ENCODE results near the gene DAAM2. TPM values are rescaled to one million over a fixed set of nuclear protein-coding genes. Genes with fewer than 3 reads are reported as not detected.

Gene DAAM2
- total RNA-seq, 1 donor from 2014 or later, result 14.7 TPM

GRCh38 chr6:39811835-39812345, 19.7 kb downstream of the DAAM2 start:
- ATAC-seq (no peak), DNase-seq (ENCODE audit: missing footprints) (no peak)
- intact Hi-C loops (cut with DNase I), result no loop called here

- intact Hi-C loops (cut with DNase I), result no loop called here
- ATAC-seq, result peak; percentile 33
- no peak for DNase-seq (ENCODE audit: missing footprints)
These were observed 20.3 kb downstream of the DAAM2 start for GRCh38 chr6:39812496-39812852.

GRCh38 chr6:39812853-39813533, 20.8 kb downstream of the DAAM2 start:
- intact Hi-C loops (cut with DNase I), result no loop called here
- no peak for DNase-seq (ENCODE audit: missing footprints)
- peak; percentile 21 for ATAC-seq

- ATAC-seq (no peak), DNase-seq (ENCODE audit: missing footprints) (no peak)
- intact Hi-C loops (cut with DNase I), result no loop called here
These were observed 22.1 kb downstream of the DAAM2 start for GRCh38 chr6:39814236-39814635.

GRCh38 chr6:39815356-39815755, 23.2 kb downstream of the DAAM2 start:
- DNase-seq (ENCODE audit: missing footprints), result no peak
- no peak for ATAC-seq
- intact Hi-C loops (cut with DNase I), result no loop called here

GRCh38 chr6:39816747-39817146, 24.6 kb downstream of the DAAM2 start:
- ATAC-seq (no peak), DNase-seq (ENCODE audit: missing footprints) (no peak)
- intact Hi-C loops (cut with DNase I), result no loop called here

- no peak for DNase-seq (ENCODE audit: missing footprints)
- intact Hi-C loops (cut with DNase I), result no loop called here
- ATAC-seq, result no peak
These were observed 26.5 kb downstream of the DAAM2 start for GRCh38 chr6:39818695-39819094.

GRCh38 chr6:39819228-39819627, 27.1 kb downstream of the DAAM2 start:
- ATAC-seq (no peak), DNase-seq (ENCODE audit: missing footprints) (no peak)
- intact Hi-C loops (cut with DNase I), result no loop called here

GRCh38 chr6:39819676-39820075, 27.5 kb downstream of the DAAM2 start:
- DNase-seq (ENCODE audit: missing footprints) (no peak), ATAC-seq (no peak)
- intact Hi-C loops (cut with DNase I), result loop anchor here (5.0 kb wide), 1 partner anchor 43 kb away; no protein-coding TSS in a partner anchor

GRCh38 chr6:39820553-39820952, 28.4 kb downstream of the DAAM2 start:
- DNase-seq (ENCODE audit: missing footprints), result no peak
- no peak for ATAC-seq
- intact Hi-C loops (cut with DNase I), result loop anchor here (5.0 kb wide), 1 partner anchor 42 kb away; no protein-coding TSS in a partner anchor

GRCh38 chr6:39821046-39821740, 29.0 kb downstream of the DAAM2 start:
- intact Hi-C loops (cut with DNase I), result loop anchor here (5.0 kb wide), 1 partner anchor 41 kb away; no protein-coding TSS in a partner anchor
- ATAC-seq (peak; percentile 40), DNase-seq (ENCODE audit: missing footprints) (no peak)

- DNase-seq (ENCODE audit: missing footprints) (peak; percentile 82), ATAC-seq (peak; percentile 78)
- intact Hi-C loops (cut with DNase I), result loop anchor here (5.0 kb wide), 1 partner anchor 40 kb away; no protein-coding TSS in a partner anchor
These were observed 29.8 kb downstream of the DAAM2 start for GRCh38 chr6:39821742-39822532.

- peak; percentile 81 for DNase-seq (ENCODE audit: missing footprints)
These were observed 31.0 kb downstream of the DAAM2 start for GRCh38 chr6:39822846-39823815.

GRCh38 chr6:39824030-39824926, 32.1 kb downstream of the DAAM2 start:
- ATAC-seq, result no peak
- DNase-seq (ENCODE audit: missing footprints), result no peak
- intact Hi-C loops (cut with DNase I), result loop anchor here (5.0 kb wide), 1 partner anchor 38 kb away; no protein-coding TSS in a partner anchor

More at GRCh38 chr6:39822846-39823815, 31.0 kb downstream of the DAAM2 start:
- intact Hi-C loops (cut with DNase I), result loop anchor here (5.0 kb wide), 1 partner anchor 39 kb away; no protein-coding TSS in a partner anchor
- peak; percentile 78 for ATAC-seq

- DNase-seq (ENCODE audit: missing footprints) (no peak), ATAC-seq (no peak)
- intact Hi-C loops (cut with DNase I), result no loop called here
These were observed 37.2 kb downstream of the DAAM2 start for GRCh38 chr6:39829331-39829730.

- DNase-seq (ENCODE audit: missing footprints) (no peak), ATAC-seq (peak; percentile 69)
- intact Hi-C loops (cut with DNase I), result no loop called here
These were observed 38.3 kb downstream of the DAAM2 start for GRCh38 chr6:39830444-39830843.

GRCh38 chr6:39831701-39832100, 39.5 kb downstream of the DAAM2 start:
- intact Hi-C loops (cut with DNase I), result no loop called here
- DNase-seq (ENCODE audit: missing footprints) (no peak), ATAC-seq (no peak)
